ENCODE measurements around the gene UFM1. TPM values are rescaled to one million over a fixed set of nuclear protein-coding genes. Genes with fewer than 3 reads are reported as not detected.

Gene UFM1
- total and polyA plus RNA-seq, 9 donors = 40.5 to 73.4 (median 46.2) TPM

DNA sequence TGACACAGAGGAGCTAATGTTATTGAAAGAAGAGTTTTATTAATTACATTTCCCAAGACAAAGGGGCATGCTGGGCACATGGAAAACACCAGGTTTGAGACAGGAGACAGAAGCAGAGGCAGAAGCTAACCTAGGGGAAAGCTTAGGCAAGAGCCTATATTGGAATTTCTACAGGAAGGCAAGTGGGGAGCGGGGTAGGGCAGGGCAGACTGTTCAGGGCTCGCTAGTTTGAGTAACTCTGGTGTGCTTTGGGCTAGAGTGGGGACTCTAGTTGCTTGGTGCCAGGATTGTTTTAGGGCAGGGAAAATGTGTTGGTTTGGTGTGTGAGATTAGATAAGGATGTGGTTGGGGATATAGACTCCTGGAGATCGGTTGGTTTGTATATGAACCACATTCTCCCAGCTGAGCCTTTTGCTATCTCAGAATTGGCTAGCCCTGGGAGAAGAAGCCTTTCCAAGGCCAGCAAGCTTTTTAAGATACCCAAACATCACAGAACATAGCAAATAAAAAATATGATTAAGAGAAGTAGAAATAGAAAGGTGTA lies 8.4 kb upstream of the UFM1 start:
- Histone ChIP-seq H3K4me1 (ENCODE audit: insufficient read depth) (no peaks in the 10 kb centered on the region), H3K27ac (no peak overlapping the region), H3K4me3 (no peak overlapping the region), H3K9me3 (no peaks in the 10 kb centered on the region), H3K36me3 (no peaks in the 10 kb centered on the region), H3K27me3 (no peaks in the 10 kb centered on the region)
- no peak for DNase-seq
- no peak for TF ChIP-seq POLR2A (IDR thresholded peaks at IDR 0.05)
- TF ChIP-seq EP300 (IDR thresholded peaks at IDR 0.05) = no peak
- TF ChIP-seq, protein P1, sequence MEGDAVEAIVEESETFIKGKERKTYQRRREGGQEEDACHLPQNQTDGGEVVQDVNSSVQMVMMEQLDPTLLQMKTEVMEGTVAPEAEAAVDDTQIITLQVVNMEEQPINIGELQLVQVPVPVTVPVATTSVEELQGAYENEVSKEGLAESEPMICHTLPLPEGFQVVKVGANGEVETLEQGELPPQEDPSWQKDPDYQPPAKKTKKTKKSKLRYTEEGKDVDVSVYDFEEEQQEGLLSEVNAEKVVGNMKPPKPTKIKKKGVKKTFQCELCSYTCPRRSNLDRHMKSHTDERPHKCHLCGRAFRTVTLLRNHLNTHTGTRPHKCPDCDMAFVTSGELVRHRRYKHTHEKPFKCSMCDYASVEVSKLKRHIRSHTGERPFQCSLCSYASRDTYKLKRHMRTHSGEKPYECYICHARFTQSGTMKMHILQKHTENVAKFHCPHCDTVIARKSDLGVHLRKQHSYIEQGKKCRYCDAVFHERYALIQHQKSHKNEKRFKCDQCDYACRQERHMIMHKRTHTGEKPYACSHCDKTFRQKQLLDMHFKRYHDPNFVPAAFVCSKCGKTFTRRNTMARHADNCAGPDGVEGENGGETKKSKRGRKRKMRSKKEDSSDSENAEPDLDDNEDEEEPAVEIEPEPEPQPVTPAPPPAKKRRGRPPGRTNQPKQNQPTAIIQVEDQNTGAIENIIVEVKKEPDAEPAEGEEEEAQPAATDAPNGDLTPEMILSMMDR (IDR thresholded peaks at IDR 0.05) = no peak
- intact Hi-C loops (cut with DNase I) = no loop called here
- 69 to 84% (median 72%) methylated on average over 3 of the region's 3 CpGs for WGBS, 3 donors

DNA sequence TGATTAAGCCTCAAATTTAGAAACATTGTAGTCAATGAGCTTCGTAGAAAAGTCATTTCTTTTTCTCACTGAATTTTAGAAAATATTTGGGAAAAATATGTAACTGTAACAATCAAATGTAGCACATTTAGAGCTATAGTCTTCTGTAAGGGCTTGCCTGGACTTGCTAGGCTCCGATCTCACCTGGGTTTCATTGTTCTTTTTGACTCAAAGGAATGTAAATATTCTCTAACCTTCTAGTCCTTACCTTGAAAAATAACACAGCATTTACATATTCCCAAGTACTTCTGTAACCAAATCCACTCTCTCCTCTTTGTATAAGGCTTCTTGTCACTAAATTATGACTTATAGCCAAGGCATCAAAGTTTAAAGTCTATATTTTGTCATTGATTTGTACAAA lies 2.9 kb upstream of the UFM1 start:
- Histone ChIP-seq H3K27me3 (no peaks in the 10 kb centered on the region), H3K36me3 (no peaks in the 10 kb centered on the region), H3K4me3 (no peak overlapping the region), H3K4me1 (ENCODE audit: insufficient read depth) (peaks cover 4% of the 10 kb centered on the region), H3K9me3 (no peaks in the 10 kb centered on the region), H3K27ac (no peak overlapping the region)
- TF ChIP-seq EP300 (IDR thresholded peaks at IDR 0.05) = no peak
- TF ChIP-seq, protein P1 (IDR thresholded peaks at IDR 0.05) = no peak
- no peak for TF ChIP-seq POLR2A (IDR thresholded peaks at IDR 0.05)
- intact Hi-C loops (cut with DNase I) = no loop called here
- DNase-seq = no peak
- 91 to 96% (median 92%) methylated on average over 2 of the region's 2 CpGs for WGBS, 3 donors

DNA sequence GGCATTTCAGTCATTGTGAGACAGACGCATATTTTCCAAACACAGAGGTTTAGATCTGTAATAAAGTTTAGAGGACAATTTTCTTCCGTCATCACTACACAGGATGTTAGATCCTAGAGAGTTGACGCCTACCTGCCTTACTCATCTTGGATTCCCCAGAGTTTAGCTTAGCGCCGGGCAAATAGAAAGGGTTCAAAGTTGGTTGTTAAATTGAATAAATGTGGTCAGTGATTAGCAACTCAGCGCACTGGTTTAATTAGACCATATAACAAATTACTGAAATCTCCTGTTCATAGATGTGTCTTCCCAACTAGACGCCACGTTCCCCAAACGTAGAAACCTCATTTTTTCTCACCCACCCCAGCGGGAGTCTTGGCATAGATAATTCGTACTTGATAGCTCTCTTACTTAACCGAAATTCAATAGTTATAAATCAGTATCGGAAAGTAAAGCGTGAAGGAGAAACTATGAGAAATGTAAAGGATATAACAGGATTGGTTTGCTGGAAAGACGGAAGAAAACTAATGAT lies 726 bp upstream of the UFM1 start:
- WGBS, 3 donors = 1 to 2% (median 2%) methylated on average over 15 of the region's 15 CpGs
- DNase-seq = peak in 1 of 5 donors; percentile 23
- Histone ChIP-seq H3K27me3 (no peaks in the 10 kb centered on the region), H3K27ac (peak overlapping the region in 1 of 2 donors; percentile 71), H3K4me3 (peak overlapping the region; percentile 66), H3K9me3 (no peaks in the 10 kb centered on the region), H3K36me3 (no peaks in the 10 kb centered on the region), H3K4me1 (ENCODE audit: insufficient read depth) (peaks cover 4% of the 10 kb centered on the region)
- intact Hi-C loops (cut with DNase I) = no loop called here
- TF ChIP-seq EP300 (IDR thresholded peaks at IDR 0.05) (no peak), POLR2A (IDR thresholded peaks at IDR 0.05) (no peak)
- TF ChIP-seq, protein P1 (IDR thresholded peaks at IDR 0.05) = no peak

DNA sequence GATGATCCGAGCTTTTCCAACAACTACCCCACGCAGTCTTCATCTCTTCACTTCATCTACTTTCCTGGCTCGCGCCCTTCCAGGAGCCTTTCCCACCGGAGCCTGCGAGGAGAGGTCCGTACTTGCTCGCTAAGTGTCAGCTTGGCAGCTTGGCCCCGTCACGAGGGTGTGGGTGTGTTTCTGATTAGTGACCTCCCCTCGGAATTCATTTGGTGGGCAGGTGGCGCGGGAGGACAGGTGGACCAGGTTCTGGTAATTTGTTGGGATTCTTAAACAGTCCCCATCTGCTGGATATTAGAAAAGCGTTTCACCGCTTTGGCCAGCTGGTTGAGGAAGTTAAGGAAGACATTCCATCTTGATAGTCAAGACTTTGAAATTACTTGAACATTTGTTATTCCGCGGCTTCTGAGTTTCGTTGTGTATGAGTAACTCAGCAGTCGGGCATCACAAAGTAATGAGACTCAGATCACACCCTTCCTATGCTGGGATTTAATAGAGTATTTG lies 515 bp downstream of the UFM1 start:
- Histone ChIP-seq H3K9me3 (no peaks in the 10 kb centered on the region), H3K4me1 (ENCODE audit: insufficient read depth) (peaks cover 4% of the 10 kb centered on the region), H3K27me3 (no peaks in the 10 kb centered on the region), H3K27ac (peak overlapping the region; percentile 13 to 71), H3K36me3 (no peaks in the 10 kb centered on the region), H3K4me3 (peak overlapping the region; percentile 66)
- 0 to 1% (median 0%) methylated on average over 15 to 19 of the region's 19 CpGs for WGBS, 3 donors
- intact Hi-C loops (cut with DNase I) = no loop called here
- peak; percentile 44 to 72 (median 61) for DNase-seq
- TF ChIP-seq EP300 (IDR thresholded peaks at IDR 0.05) = no peak
- TF ChIP-seq, protein P1 (IDR thresholded peaks at IDR 0.05) = no peak
- no peak for TF ChIP-seq POLR2A (IDR thresholded peaks at IDR 0.05)

Measured in ovary (tissue), 9 donors.